OCI-LY7 (cell line): Measurements from ENCODE around the gene TNFRSF12A.

ENCODE experiments used
- CTCF ChIP-seq: fragments of 200-600 bp; sonication (generic); conservative IDR thresholded peaks from 2 replicates; pipeline ENCODE4 v1.5.1; 2014; ENCODE audit warnings: mild to moderate bottlenecking, antibody characterized with exemption, low read length, moderate library complexity, mixed read lengths
- EZH2phosphoT487 ChIP-seq: fragments of 200-600 bp; sonication (generic); IDR thresholded peaks from 2 replicates; pipeline ENCODE4 v1.6.1; 2018; ENCODE audit warnings: low read depth, borderline replicate concordance, mild to moderate bottlenecking, mixed run types, antibody characterized with exemption, low read length, moderate library complexity, mixed read lengths

GRCh38 chr16:3038256-3038655, 18.1 kb downstream of the TNFRSF12A start:
- no peak for TF ChIP-seq CTCF
- no peak for TF ChIP-seq EZH2phosphoT487
